Non-pigmented ciliary epithelial cell (primary cell): ENCODE results near the gene DLG1.
"Not testable (repeated sequence)": the region's sequence is repeated elsewhere in the genome, so short reads cannot be mapped to it uniquely, and the experiment has no call there.

Experiments
- DNase-seq: peaks from one replicate; pipeline ENCODE4 v3.0.0-alpha.2; 2010; ENCODE audit warnings: low read depth

Gene DLG1

DNA sequence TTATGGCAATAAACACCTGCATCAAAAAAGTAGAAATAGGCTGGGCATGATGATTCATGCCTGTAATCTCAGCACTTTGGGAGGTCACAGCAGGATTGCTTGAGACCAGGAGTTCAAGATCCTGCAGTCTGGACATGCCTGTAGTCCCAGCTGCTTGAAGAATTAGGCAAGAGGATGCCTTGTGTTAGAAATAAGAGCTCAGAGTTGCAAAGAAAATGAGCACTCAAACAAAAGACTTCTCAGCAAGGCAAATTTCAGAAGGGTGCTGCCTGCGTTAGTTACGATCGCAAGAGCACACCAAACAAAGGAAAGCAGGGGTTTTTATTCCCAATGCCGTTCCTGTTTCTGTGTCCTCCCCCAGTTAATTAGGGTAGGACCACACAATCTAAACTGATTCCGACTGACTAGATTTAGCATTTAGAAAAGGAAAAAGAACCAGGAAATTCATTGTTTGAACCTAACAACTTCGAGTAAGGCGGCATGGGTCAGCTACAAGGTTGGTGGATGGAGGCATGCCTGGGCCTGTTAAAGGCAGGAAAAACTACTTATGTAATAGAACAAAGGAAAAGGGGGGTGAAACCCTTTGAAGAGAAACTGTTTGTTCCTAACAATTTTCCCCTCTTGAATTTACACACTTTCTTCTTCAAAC lies 55.5 kb downstream of the DLG1 start:
- DNase-seq = no peak

DNA sequence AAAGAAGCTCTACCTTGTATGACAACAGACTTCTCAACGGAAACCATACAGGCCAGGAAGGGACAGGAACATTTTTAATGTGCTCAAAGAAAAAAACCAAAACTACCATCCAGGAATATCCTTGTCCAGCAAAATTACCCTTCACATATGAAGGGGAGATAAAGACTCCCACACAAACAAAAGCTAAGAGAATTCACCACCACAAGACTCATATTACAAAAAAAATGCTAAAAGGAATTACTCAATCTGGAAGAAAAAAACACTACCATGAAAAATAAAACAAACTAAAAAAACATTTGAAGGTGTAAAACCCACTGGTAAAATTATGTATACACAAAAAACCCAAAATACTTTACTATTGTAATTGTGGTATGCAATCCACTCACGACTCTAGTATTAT lies 57.2 kb downstream of the DLG1 start:
- no peak for DNase-seq

DNA sequence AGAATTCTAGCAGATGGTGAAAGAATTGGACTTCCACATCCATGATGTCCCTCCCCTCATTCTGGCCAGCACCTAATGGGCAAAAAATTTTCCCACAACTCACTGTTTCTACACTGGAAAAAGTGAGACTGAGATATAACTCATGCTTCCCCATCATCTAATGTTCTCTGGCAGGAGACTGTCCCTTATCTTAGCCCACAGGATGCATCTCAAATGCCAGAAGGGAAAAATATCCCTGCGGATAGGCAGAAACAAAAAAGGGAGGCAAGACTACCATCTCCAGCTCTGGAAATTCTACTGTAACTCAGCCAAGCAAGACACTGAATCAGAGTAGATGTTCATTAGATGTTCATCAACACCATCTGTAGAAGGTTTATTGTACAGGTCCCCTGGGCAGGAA lies 58.6 kb downstream of the DLG1 start:
- no peak for DNase-seq

DNA sequence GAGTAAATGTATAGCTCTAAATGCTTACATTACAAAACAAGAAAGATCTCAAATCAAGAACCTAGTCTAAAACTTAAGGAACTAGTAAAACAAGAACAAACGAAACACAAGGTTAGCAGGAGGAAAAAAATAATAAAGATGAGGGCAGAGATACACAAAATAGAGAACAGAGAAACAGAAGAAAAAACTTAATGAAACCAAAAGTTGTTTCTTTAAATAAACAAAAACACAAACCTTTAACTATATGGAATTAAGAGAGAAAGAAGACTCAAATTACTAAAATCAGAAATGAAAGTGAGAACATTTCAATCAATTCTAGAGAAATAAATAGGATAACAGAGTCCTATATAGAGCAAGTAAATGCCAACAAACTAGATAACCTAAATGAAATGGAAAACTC lies 59.6 kb downstream of the DLG1 start:
- no peak for DNase-seq

DNA sequence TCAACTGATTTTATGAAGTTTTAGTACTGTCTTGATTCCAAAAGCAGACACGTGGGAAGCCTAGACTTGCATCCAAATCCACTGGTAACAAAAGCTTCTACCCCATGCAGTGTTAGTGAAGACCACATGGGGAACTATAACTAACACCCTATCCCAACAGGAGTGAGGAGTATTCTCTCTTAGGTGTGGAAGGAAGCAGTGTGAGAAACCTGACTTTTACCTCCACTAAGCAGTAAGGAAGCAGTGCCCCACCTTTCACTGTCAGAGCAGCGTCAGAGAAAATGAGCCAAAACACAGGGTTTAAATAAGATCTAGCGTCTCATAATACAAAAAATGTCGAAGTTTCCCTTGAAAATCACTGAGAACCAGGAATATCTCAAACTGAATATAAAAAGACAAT lies 60.5 kb downstream of the DLG1 start:
- DNase-seq = no peak

DNA sequence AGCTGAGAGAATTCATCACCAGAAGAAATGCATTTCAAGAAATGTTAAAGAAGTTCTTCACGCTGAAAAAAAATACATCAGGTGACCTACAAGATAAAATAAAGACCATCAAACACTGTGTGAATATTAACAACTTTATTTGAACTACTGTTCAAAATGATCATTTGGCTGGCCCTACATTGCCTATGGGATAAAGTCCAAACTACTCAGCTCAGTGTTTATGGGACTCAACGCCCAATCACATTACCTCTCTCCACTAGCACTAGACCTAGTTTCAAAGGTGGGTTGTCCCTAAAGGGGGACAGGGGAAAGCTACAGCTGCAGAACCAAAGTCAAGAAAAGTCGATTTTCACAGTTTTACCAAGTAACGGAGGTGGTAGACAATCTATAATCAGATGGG lies 62.0 kb downstream of the DLG1 start:
- no peak for DNase-seq

DNA sequence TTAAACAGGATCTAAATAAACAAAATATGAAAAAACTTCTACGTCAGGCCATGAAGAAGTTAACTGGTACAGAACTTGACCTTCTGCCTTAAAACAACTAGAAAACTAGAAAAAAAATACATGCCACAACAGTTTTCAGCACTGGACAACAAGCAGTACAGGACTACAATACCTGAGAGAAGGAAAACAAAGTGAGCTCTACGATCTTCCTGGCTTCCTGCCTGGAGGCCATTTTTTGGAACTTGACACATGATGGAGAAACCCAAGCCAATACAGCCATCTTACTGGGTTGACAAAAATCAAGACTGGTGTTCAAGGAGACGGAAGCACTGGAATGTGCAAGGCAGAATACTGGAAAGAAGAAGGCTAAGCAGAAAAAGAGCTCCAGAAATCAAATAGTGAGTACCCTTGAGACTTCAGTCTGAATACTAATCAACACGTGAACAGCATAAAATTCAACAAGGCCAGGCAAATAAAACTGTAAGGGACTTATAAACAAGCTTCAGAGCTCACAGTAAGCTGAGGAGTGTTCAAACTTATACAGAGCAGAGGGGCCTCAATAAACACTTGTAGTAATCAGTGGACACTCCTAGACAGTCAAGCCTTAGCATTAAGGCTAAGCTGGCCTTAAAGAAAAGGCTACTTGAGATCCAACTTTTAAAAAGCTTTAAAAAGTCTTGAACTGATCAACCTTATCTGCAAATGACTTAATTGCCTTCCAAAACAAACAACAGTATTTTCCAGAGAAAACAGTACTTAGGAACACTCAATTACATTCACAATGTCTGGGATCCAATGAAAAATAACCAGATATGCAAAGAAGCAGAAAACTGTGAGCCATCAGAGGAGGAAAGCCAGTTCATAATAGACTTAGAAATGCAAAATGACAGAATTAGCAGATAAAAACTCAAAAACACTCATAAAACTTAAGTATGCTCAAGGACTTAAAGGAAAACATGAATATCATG lies 63.2 kb downstream of the DLG1 start:
- no peak for DNase-seq

DNA sequence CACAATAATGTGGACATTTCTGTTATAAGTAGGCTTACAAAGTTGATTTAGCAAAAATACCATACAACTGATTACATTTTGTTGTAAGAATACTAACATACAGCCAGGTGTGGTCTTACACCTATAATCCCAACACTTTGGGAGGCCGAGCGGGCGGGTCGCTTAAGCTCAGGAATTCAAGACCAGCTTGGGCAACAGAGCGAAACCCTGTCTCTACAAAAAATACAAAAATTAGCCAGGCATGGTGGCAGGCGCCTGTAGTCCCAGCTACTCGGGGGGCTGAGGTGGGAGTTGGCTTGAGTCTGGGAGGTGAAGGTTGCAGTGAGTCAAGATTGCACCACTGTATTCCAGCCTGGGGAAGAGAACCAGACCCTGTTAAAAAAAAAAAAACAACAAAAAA lies 67.1 kb downstream of the DLG1 start:
- DNase-seq = no peak

DNA sequence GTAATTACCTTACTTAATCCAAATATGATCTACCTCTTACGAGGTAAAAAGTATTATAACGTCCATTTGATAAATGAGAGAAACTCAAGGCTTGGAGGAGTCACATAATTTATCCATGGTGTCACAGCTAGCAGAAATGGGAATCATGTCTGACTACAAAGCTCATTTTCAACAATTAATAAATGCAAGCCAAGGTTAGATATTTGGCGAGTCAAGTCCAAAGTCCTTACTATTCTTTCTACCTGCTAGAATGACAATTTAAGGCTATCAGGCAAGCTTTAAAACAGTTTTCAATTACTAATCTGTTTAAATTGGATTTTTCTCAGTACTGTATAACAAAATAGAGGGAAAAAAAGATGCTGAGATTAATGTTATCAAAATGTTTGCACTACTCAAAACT lies 68.6 kb downstream of the DLG1 start:
- no peak for DNase-seq

DNA sequence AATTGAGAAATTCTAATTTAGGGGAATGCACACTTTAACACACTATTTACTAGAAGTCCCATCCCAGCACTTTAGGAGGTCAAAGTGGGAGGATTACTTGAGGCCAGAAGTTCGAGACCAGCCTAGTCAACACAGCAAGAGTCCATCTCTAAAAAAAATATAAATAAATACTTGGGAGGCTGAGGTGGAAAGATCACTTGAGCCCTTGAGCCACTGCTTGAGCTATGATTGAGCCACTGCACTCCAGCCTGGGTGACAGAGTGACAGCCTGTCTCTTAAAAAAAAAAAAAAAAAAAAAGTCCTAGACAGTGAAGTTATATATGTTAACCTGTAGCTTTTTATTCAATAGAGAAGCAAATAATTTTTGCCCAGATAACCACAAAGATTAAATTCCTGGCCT lies 69.2 kb downstream of the DLG1 start:
- no peak for DNase-seq

DNA sequence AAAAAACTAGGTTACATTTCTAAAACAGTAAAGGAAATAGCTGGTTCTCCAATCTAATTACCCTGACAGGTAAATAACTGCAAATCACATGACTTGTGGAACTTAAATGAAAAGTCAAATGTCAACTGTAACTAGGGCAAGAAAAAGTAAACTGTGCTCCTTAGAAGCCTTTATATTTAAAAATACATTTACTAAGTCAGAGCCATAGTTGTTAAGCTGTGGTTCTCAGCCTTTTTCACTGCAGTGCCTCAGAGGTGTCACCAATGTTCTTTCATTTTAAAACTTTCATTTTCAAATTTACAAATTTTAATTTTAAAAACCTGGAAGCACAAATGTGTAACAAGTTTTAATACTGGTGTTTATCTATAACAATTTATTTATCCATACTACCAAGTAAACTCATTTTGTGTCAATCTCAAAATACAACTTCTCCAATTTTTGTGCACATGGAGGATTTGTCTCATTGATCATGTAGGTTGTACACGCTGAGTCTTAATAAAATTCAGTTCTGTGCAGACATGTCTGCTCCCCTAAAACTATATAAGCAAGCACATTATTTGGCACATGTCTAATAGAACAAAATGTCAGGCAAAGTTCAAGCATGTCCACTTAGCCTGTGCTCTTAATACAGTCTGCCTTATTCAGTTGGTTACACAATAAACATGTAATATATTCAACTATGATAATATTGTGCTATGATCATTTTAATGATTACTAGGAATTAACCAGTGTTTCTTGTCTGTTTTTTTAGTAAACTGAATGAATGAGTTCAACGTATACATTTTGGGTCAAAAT lies 70.4 kb downstream of the DLG1 start:
- DNase-seq = no peak

DNA sequence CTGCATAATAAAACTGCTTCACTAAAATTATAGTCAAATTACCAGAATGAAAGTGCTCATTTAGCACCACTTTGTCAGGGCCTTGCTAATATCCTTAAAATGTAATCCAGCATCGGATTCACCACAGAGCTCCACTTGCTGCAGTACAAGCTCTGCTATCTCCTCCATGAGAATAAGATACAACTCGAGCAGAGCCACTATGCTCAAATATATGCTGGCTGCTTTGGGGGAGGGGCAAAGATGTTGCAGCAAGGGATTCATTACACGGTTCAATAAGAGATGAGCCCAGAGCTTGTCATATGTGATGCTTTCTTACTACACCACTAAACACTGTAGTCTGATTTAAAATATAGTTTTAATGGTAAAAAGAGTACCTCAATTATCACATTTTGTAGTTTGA lies 72.2 kb downstream of the DLG1 start:
- DNase-seq = no peak

DNA sequence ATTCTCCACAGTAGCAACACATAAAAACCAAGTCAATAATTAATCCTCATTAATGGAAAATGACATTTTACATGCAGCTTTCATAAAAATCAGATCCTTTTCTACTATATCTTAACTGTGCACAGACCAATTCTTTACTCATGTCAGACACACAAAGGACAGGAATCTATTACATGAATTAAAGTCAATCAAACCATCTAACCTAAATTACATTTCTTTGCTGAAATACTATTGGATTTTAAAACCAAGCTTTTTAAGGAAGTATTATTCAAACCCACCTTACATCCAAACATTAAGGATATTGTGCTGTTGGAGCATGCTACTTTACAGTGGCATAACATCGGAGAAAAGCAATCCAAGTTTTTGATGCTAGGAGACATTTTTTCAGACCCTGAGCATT lies 72.8 kb downstream of the DLG1 start:
- no peak for DNase-seq

DNA sequence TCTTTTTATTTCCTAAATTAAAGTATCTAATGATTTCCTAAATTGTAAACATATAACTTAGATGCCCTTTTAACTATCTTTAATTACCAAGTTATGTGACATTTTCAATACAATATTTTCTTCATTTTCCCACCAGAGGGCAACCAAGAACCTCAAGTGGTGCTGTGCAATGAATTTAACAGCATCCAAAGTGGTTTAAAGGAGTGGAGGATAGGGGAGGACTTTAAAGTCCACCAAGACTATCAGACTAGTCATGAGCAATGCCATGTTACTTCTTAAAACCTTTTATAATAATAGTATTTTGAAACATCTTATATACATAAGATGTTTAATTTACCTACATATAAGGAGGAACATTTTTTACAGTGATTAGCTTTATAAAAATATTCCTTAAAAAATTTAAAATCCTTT lies 74.4 kb downstream of the DLG1 start:
- no peak for DNase-seq

DNA sequence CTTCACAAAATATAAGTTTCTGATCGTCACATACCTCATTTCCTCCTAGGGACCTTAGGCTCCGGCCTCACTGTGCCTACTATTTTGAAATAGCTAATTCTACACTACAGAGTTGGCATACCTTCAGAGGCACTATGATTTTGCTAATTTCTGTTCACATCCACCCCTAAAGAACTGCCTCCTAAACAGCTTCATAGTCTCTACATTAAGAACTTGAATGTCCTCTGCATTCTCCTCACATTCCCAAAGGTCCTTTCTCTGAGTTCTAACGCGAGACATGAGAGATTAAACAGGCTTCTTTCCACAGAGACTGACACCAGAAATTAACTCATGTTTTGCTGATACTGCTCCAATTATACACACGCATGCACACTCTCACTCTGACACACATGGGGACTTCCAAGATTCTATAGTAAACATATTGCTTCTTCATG lies 75.5 kb downstream of the DLG1 start:
- DNase-seq = no peak

DNA sequence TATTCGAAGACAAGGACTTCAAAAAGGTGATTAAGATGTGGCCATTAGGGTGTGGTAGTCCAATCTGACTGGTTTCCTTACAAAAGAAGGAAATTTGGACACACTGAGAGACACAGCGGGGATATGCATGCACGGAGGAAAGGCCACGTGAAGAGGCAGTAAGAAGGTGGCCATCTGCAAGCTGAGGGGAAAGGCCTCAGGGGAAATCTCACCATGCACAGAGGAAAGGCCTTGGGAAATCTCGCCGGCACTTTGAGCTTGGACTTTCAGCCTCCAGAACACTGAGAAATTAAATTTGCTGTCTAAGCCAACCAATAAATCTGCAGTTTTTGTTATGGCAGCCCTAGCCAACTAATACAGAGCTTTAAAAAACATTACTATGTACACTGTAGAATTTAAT lies 78.8 kb downstream of the DLG1 start:
- DNase-seq = no peak

DNA sequence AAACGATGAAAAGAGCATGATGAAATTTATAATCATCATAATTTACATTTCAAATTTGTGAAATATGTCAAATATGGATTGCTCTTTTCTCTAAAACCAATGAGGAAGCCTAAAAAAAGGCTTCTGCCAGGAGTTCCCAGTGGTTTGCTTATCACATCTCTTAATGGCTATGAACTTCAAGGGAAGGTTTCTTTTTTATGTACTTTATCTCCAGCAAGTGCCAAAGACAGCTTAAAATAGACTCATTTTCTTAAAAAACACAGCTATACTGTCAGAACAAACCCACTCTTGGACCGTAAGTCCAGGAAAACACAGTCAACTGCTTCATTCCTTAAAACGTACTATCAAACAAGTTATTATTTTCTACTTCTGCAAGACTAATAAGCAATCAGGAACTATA lies 80.2 kb downstream of the DLG1 start:
- no peak for DNase-seq

DNA sequence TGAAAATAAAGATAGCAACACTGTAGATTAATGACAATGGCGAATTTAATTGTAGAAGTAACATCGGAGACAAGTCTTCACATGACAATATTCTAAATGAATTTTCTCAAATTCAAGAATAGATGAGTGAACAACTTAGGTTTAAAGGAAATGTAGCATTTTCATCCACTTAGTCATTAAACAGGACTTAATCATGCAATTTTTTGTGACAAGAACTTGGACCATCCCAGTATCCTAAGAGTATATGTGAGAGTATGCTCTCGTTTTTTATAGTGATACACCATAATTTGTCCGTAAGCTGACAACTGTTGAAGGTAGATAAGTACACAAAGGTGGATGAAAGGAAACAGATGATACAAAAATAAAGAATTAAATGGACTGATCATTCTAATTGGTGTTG lies 81.5 kb downstream of the DLG1 start:
- no peak for DNase-seq

DNA sequence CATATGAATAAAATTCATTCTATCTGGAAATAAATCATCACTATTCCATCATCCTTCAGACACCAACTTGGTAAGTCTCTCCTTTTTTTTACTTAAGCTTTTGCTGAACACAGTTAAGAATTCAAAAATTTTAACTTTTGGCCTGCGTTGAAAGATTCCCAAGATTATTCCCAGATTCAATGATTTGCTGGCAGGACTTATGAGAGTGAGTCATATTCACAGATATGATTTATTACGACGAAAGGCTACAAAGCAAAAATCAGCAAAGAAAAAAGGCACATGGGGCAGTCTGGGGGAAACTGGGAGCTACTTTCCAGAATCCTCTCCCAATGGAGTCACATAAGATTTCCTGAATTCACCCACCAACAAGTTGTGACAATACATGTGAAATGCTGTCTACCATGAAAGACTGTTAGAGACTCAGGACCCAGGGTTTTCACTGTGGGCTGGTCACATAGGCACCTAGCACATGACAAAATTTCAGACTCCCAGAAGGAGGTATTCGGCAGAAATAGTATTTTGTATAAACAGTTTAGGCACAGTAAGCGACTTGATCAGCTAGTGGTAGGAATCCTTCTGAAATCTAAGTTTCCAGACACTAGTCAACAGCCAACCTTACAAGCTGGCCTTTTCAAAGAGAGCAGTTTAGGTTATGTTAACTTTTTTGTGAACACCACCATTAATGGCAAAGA lies 82.1 kb downstream of the DLG1 start:
- peak; percentile 23 for DNase-seq

DNA sequence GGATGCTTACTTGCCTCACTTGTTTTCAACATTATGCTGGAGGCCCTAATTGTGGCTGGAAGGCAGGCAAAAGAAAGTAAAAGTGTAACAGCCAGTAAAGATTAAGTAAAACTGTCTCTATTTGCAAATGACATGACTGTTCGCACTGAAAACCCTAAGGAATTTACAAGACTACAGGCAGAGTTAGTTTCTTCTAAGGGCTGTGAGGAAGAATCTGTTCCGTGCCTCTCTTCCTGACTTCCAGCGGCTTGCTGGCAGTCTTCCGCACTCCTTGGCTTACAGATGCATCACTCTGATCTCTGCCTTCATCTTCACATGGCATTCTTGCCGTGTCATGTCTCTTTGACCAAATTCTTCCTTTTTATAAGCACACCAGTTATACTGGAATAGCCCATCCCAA lies 86.1 kb downstream of the DLG1 start:
- no peak for DNase-seq

DNA sequence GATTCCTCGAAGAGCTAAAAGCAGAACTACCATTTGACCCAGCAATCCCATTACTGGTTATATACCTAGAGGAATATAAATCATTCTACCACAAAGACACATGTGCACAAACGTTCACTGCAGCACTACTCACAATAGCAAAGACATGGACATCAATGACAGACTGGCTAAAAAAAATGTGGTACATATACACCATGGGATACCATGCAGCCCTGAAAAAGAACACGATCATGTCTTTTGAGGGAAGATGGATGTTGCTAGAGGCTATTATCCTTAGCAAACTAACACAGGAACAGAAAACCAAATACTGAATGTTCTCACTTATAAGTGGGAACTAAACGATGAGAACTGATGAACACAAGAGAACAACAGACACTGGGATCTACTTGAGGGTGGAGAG lies 86.7 kb downstream of the DLG1 start:
- DNase-seq = not testable (repeated sequence)
